ENCODE data around the gene WDR90. TPM values are rescaled to one million over a fixed set of nuclear protein-coding genes. Genes with fewer than 3 reads are reported as not detected.

Gene WDR90
- total and polyA plus RNA-seq, 2 donors from 2014 or later = 10.6 to 51.6 TPM

DNA sequence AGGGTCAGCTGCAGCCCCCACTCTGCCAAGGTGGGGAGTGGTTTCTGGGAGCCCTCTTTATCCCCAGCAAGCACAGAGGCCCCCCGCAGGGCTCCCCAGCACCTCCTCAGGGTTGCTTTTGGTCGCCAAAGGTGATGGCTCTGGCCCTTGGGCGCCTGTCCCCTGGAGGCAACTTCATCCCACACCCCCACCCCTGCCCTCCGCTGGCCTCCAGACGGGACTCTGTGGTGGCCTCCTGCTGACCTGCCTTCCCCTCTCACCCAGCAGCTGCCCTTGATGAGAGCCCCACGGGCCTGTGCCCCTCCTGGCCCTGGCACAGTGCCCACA lies 10.9 kb downstream of the WDR90 start:
- FAIRE-seq = no peak
- no peak for TF ChIP-seq CTCF (IDR thresholded peaks at IDR 0.05; ENCODE audit: borderline replicate concordance, extremely low read depth, insufficient read depth)
- H3K9ac ChIP-seq (ENCODE audit: low read length in 3 of 3) = no peak overlapping the region
- no peak overlapping the region for H3K4me3 ChIP-seq (ENCODE audit: low read length in 3 of 3)
- H3K27me3 ChIP-seq (ENCODE audit: control insufficient read depth, insufficient read depth, low read length) = no peaks in the 10 kb centered on the region
- DNase-seq = no peak
- no peaks in the 10 kb centered on the region for H3K9me3 ChIP-seq (ENCODE audit: control insufficient read depth in 2 of 3, insufficient read depth in 1 of 3, low read length in 3 of 3)
- intact Hi-C loops (cut with DNase I) = no loop called here
- no peaks in the 10 kb centered on the region for H3K36me3 ChIP-seq (ENCODE audit: control insufficient read depth in 2 of 3, insufficient read depth in 3 of 3, low read length in 3 of 3)
- H3K27ac ChIP-seq (ENCODE audit: low read depth in 2 of 2, low read length in 2 of 2) = no peak overlapping the region
- H3K4me1 ChIP-seq (ENCODE audit: control insufficient read depth in 2 of 3, insufficient read depth in 2 of 3, low read depth in 1 of 3, low read length in 3 of 3) = peaks cover 0 to 10% (median 0%) of the 10 kb centered on the region in 3 donors

- no peak overlapping the region for H3K4me3 ChIP-seq (ENCODE audit: low read length in 3 of 3)
- no peaks in the 10 kb centered on the region for H3K9me3 ChIP-seq (ENCODE audit: control insufficient read depth in 2 of 3, insufficient read depth in 1 of 3, low read length in 3 of 3)
- no peak overlapping the region for H3K27ac ChIP-seq (ENCODE audit: low read depth in 2 of 2, low read length in 2 of 2)
- FAIRE-seq = no peak
- intact Hi-C loops (cut with DNase I) = no loop called here
- no peak overlapping the region for H3K9ac ChIP-seq (ENCODE audit: low read length in 3 of 3)
- peaks cover 0 to 10% (median 0%) of the 10 kb centered on the region in 3 donors for H3K4me1 ChIP-seq (ENCODE audit: control insufficient read depth in 2 of 3, insufficient read depth in 2 of 3, low read depth in 1 of 3, low read length in 3 of 3)
- no peaks in the 10 kb centered on the region for H3K27me3 ChIP-seq (ENCODE audit: control insufficient read depth, insufficient read depth, low read length)
- H3K36me3 ChIP-seq (ENCODE audit: control insufficient read depth in 2 of 3, insufficient read depth in 3 of 3, low read length in 3 of 3) = no peaks in the 10 kb centered on the region
- peak; percentile 89 to 98 (median 94) for DNase-seq
- peak; percentile 67 for TF ChIP-seq CTCF (IDR thresholded peaks at IDR 0.05; ENCODE audit: borderline replicate concordance, extremely low read depth, insufficient read depth)
Observed at GRCh38 chr16:660459-661183, 11.5 kb downstream of the WDR90 start.

GRCh38 chr16:661184-661821 lies 12.1 kb downstream of the WDR90 start:
- no peak overlapping the region for H3K4me3 ChIP-seq (ENCODE audit: low read length in 3 of 3)
- FAIRE-seq (no peak), DNase-seq (no peak)
- peaks cover 0 to 10% (median 0%) of the 10 kb centered on the region in 3 donors for H3K4me1 ChIP-seq (ENCODE audit: control insufficient read depth in 2 of 3, insufficient read depth in 2 of 3, low read depth in 1 of 3, low read length in 3 of 3)
- H3K9me3 ChIP-seq (ENCODE audit: control insufficient read depth in 2 of 3, insufficient read depth in 1 of 3, low read length in 3 of 3) = no peaks in the 10 kb centered on the region
- peak overlapping the region in 1 of 2 donors; percentile 13 for H3K27ac ChIP-seq (ENCODE audit: low read depth in 2 of 2, low read length in 2 of 2)
- TF ChIP-seq CTCF (IDR thresholded peaks at IDR 0.05; ENCODE audit: borderline replicate concordance, extremely low read depth, insufficient read depth) = no peak
- H3K27me3 ChIP-seq (ENCODE audit: control insufficient read depth, insufficient read depth, low read length) = no peaks in the 10 kb centered on the region
- H3K9ac ChIP-seq (ENCODE audit: low read length in 3 of 3) = peak overlapping the region in 1 of 3 donors; percentile 19
- no peaks in the 10 kb centered on the region for H3K36me3 ChIP-seq (ENCODE audit: control insufficient read depth in 2 of 3, insufficient read depth in 3 of 3, low read length in 3 of 3)
- intact Hi-C loops (cut with DNase I) = no loop called here

Data from kidney (tissue), 14 donors.